ENCODE data around the gene LRRC49.

LRRC49 gene

DNA sequence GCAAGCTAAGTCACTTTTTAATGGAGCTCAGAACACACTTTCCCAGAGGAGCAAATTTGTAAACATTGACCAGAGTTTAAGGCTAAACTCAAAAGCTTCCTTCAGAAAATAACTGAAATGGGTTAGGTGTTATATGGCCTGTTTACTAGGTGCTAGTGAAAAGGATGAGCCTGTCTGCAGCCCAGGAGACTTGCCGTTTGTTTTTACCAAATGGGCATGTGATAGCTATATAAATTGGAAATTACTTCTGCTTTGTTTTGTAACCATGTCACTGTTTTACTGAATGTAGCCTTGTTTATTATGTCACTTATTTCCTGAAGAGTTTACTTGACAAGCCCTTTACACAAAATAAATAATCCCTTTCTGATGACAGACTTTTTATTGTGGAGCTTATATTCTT lies 113.3 kb downstream of the LRRC49 start:
- no peaks in the 10 kb centered on the region for H3K9me3 ChIP-seq (ENCODE audit: severe bottlenecking)
- peaks cover 20% of the 10 kb centered on the region for H3K4me1 ChIP-seq (ENCODE audit: insufficient read depth, poor library complexity, severe bottlenecking)
- DNase-seq (ENCODE audit: low spot score): no peak
- no peaks in the 10 kb centered on the region for H3K36me3 ChIP-seq (ENCODE audit: low read depth)
- H3K4me3 ChIP-seq (ENCODE audit: severe bottlenecking): no peak overlapping the region
- no peak overlapping the region for H3K27ac ChIP-seq (ENCODE audit: poor library complexity, severe bottlenecking)
- ATAC-seq (ENCODE audit: low read depth): no peak
- no peak for TF ChIP-seq CTCF (IDR thresholded peaks at IDR 0.05; ENCODE audit: poor library complexity, severe bottlenecking)
- H3K27me3 ChIP-seq (ENCODE audit: insufficient read depth, poor library complexity, severe bottlenecking): no peaks in the 10 kb centered on the region

DNA sequence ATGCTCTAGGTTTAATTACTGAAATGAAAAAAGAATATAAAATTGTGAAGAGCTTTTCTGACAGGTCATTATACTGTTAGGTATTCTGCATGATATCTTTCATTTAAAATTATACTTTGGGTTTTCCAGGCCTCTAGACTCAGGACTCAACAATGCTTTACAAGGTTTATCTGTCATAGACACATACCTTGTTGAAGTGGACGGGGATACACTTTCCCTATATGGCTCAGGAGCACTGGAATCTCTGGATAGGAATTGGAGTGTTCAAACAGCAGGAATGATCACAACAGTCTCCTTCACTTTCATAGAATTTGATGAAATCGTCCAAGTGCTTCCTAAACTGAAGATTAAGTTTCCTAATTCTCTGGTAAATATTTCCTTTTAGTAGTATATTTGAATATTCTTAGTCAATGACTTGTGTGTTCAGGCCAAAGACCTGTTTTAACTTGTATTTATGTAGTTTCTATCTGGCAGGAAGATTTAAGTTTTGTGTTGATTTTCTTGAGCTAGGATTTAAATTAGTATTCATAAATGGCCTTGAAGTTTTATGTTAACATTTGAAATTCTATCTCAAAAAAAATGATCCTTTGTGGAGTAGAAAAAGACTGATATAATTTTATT lies 115.7 kb downstream of the LRRC49 start:
- no peaks in the 10 kb centered on the region for H3K27me3 ChIP-seq (ENCODE audit: insufficient read depth, poor library complexity, severe bottlenecking)
- no peak for TF ChIP-seq CTCF (IDR thresholded peaks at IDR 0.05; ENCODE audit: poor library complexity, severe bottlenecking)
- no peak for DNase-seq (ENCODE audit: low spot score)
- H3K4me3 ChIP-seq (ENCODE audit: severe bottlenecking): no peak overlapping the region
- peaks cover 28% of the 10 kb centered on the region for H3K4me1 ChIP-seq (ENCODE audit: insufficient read depth, poor library complexity, severe bottlenecking)
- peak; percentile 32; the same call in 2 of the 3 replicates for ATAC-seq (ENCODE audit: low read depth)
- peak overlapping the region; percentile 39 for H3K27ac ChIP-seq (ENCODE audit: poor library complexity, severe bottlenecking)
- H3K9me3 ChIP-seq (ENCODE audit: severe bottlenecking): no peaks in the 10 kb centered on the region
- no peaks in the 10 kb centered on the region for H3K36me3 ChIP-seq (ENCODE audit: low read depth)

- ATAC-seq (ENCODE audit: low read depth): no peak
Observed at GRCh38 chr15:71010472-71010871, 117.8 kb downstream of the LRRC49 start.

DNA sequence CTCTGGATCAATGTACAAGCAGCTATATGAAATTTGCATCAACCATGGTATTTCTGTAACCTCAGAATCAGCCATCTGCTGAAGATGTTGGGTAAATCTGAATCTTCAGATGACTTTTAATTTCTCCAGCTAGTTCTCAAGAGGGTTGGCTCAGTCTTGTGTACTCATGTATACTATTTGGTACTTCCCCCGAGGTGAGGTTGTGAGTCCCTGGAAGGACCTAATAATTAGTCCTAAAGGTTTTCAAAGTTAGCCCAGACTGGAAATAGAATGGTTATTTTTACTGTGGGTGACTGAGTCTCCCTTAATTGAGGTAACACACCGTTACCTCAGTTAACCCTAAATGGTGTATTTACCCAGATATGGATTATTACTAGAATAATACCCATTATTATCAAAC lies 118.4 kb downstream of the LRRC49 start:
- ATAC-seq (ENCODE audit: low read depth) (no peak), DNase-seq (ENCODE audit: low spot score) (no peak)
- TF ChIP-seq CTCF (IDR thresholded peaks at IDR 0.05; ENCODE audit: poor library complexity, severe bottlenecking): no peak
- Histone ChIP-seq H3K36me3 (ENCODE audit: low read depth) (no peaks in the 10 kb centered on the region), H3K4me1 (ENCODE audit: insufficient read depth, poor library complexity, severe bottlenecking) (peaks cover 26% of the 10 kb centered on the region), H3K27me3 (ENCODE audit: insufficient read depth, poor library complexity, severe bottlenecking) (no peaks in the 10 kb centered on the region), H3K9me3 (ENCODE audit: severe bottlenecking) (no peaks in the 10 kb centered on the region), H3K4me3 (ENCODE audit: severe bottlenecking) (no peak overlapping the region), H3K27ac (ENCODE audit: poor library complexity, severe bottlenecking) (peak overlapping the region; percentile 50)

More at GRCh38 chr15:71010472-71010871, 117.8 kb downstream of the LRRC49 start:
- Histone ChIP-seq H3K27ac (ENCODE audit: poor library complexity, severe bottlenecking) (peak overlapping the region; percentile 50), H3K4me3 (ENCODE audit: severe bottlenecking) (no peak overlapping the region), H3K27me3 (ENCODE audit: insufficient read depth, poor library complexity, severe bottlenecking) (no peaks in the 10 kb centered on the region), H3K4me1 (ENCODE audit: insufficient read depth, poor library complexity, severe bottlenecking) (peaks cover 26% of the 10 kb centered on the region), H3K36me3 (ENCODE audit: low read depth) (no peaks in the 10 kb centered on the region), H3K9me3 (ENCODE audit: severe bottlenecking) (no peaks in the 10 kb centered on the region)
- no peak for TF ChIP-seq CTCF (IDR thresholded peaks at IDR 0.05; ENCODE audit: poor library complexity, severe bottlenecking)
- no peak for DNase-seq (ENCODE audit: low spot score)

- H3K27me3 ChIP-seq (ENCODE audit: insufficient read depth, poor library complexity, severe bottlenecking): no peaks in the 10 kb centered on the region
- peak; percentile 97 for ATAC-seq (ENCODE audit: low read depth)
- no peak for DNase-seq (ENCODE audit: low spot score)
- peak; percentile 100 for TF ChIP-seq CTCF (IDR thresholded peaks at IDR 0.05; ENCODE audit: poor library complexity, severe bottlenecking)
- no peaks in the 10 kb centered on the region for H3K9me3 ChIP-seq (ENCODE audit: severe bottlenecking)
- no peaks in the 10 kb centered on the region for H3K36me3 ChIP-seq (ENCODE audit: low read depth)
- peak overlapping the region; percentile 50 for H3K27ac ChIP-seq (ENCODE audit: poor library complexity, severe bottlenecking)
- peaks cover 26% of the 10 kb centered on the region for H3K4me1 ChIP-seq (ENCODE audit: insufficient read depth, poor library complexity, severe bottlenecking)
- H3K4me3 ChIP-seq (ENCODE audit: severe bottlenecking): no peak overlapping the region
Observed at GRCh38 chr15:71011503-71012155, 119.0 kb downstream of the LRRC49 start.

Data from RWPE2 (cell line).